Stromal cell of bone marrow (primary cell): ENCODE measurements around the gene KLHDC4.

ENCODE experiments used
- DNase-seq: peaks from one replicate; pipeline ENCODE4 v3.0.0-alpha.2; 2012; ENCODE audit warnings: low read depth

The KLHDC4 gene

DNA sequence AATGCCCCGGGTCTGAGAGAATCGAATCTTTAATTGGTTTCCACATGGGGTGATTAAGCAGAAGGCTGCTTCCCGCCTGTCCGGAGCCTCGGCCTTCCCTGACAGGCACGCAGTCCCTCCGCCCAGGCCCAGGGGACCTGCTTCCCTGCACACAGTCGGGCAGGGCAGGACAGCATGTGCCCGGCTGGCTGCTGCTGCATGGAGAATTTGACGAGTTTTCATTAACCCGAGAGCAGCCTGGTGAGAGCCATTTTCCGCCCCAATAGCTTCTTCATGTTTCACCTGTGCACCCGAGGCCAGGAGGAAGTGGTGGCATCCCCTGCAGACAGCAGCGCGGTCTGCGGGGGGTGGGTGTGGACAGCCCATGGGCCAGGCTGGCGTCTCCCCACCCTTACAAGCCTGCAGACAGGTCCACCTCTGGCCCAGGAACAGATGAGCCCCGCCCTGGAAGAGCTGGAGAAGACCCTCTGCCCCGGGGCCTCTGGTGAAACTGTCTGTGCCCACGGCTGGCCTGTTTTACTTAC, 67.0 kb downstream of the KLHDC4 start:
- no peak for DNase-seq

DNA sequence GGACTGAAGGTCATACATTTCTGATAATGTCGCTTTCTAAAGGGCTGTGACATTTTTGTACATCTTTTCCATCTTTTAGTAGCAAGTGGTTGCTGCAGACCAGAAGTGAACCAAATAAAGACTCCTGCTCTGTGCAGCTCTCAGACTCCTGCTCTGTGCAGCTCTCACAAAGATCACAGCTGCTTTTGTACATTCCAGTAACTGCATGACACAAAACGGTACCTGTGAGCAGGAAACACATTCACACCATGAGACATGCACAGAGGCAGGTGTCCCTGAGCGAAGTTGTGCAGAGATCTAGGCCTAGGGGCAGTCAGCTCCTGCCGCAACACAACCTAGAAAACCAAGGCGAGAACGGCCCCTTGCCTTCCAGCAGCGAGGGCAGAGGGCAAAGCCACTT, 67.5 kb downstream of the KLHDC4 start:
- DNase-seq: no peak

DNA sequence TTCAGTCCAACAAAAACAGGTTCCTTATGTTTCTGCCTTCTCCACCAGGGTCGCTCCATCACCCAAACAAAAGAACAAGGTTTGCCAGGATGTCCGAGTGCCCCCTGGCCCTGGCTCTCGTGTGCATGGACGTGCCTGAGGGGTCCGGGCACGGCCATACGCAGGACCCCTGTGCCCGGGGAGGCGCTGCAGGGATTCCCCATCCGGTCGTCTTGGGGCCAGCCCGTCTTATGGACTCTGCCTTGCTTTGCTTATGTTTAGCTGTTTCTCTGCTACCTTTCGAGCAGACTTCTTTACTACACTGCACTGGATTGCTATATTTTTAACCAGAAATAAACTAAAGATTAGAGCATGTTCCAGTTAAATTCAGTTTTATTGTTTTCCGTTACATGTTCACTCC, 68.0 kb downstream of the KLHDC4 start:
- DNase-seq: no peak

DNA sequence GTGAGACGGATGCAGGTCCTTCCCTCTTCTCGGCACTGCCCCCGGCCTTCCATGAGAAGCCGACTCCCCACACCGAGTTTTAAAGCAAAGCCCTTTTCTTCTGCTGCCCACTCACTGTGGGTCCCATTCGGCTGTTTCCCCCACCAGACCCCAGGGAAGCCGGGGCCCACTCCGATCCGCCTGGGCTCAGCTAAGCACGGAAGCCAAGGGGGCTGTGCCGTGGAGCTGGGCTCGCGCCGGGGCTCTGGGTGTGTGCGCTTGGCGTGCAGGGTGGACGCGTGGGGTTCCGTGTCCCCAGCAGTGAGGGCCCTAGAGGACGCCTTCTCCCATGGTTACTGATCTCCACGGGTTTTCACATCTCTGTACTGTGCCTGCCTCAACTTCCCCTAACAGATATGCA, 68.5 kb downstream of the KLHDC4 start:
- no peak for DNase-seq

DNA sequence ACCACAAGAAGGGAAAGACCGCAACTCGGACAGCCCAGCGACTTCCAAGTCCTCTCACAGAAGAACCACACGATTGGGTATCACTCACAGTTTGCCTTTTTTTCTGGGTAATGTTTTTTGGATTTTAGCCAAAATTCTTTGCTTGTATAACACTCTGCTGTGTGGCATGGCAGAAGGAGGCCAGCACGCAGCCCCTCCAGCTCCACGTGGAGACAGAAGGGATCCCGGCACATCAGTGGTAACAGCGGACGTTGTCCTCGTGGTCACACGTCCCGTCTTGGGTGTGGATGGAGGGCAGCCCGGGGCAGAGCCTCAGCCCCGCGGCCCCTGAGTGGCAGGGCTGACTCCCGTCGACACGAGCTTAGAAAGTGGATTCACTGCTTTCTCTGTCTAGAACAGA, 69.1 kb downstream of the KLHDC4 start:
- no peak for DNase-seq

- no peak for DNase-seq
These were observed 70.3 kb downstream of the KLHDC4 start for GRCh38 chr16:87695534-87695933.

- DNase-seq: no peak
These were observed 71.2 kb downstream of the KLHDC4 start for GRCh38 chr16:87694441-87695125.

- no peak for DNase-seq
These were observed 72.0 kb downstream of the KLHDC4 start for GRCh38 chr16:87693827-87694226.

DNA sequence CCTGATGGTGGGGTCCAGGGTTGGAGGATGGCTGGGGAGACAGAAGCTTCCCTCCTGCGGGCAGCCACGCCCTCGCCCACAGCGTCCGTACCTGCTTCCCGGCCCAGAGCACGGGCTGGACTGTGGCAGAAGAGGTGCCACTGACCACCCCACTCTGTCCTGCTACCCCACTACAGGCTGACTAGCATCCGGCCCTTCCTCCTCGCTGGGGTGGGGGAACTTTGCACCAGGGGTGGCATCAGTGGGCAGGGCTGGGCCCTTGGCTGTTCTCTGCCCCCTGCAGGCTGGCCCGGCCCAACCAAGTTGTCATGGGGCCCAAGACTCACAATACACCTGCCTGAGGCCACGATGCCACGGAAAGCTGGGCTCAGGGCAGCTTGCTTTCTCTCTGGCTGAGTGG, 73.0 kb downstream of the KLHDC4 start:
- DNase-seq: no peak

GRCh38 chr16:87692176-87692575, 73.6 kb downstream of the KLHDC4 start:
- DNase-seq: no peak

- DNase-seq: no peak
These were observed 74.1 kb downstream of the KLHDC4 start for GRCh38 chr16:87691686-87692079.

DNA sequence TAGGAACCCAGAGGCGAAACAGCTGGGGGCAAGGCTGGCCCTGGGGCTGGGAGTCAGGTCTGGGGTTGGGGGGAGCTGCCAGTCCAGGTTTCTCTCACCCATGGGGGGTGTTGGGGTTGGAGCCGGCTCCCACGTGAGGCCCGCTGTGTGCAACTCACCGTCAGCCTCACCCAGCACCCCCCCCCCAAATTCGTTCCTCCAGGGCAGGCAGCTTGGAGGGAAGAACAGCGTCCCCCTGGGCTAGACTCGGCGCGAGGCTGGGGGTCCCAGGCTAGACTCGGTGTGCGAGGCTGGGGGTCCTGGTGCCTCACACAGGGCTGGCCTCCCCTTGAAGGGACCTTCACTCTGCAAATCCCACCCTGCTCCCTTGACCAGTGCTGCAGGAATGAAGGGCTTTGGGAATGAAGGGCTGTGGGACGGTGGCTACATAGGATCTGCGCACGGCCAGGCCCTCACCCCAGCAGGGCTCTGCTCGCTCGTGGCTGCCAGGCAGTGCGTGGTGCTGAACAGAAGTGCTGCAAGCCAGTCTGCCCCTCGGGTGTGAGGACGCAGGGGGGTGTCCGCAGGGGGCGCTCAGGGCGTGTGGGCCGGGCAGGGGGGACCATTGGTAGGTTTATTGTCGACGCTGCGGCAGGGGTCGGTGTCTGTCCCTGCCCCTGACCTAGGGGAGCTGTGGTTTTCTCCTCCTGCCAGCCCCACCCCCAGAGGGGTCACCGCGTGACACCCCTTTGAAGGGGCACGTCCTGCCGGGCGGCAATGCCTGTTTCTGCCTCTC, 74.7 kb downstream of the KLHDC4 start:
- DNase-seq: no peak

GRCh38 chr16:87689956-87690465, 75.8 kb downstream of the KLHDC4 start:
- DNase-seq: no peak

- no peak for DNase-seq
These were observed 76.6 kb downstream of the KLHDC4 start for GRCh38 chr16:87688876-87689815.

GRCh38 chr16:87687998-87688529, 77.7 kb downstream of the KLHDC4 start:
- DNase-seq: no peak

GRCh38 chr16:87687126-87687910, 78.5 kb downstream of the KLHDC4 start:
- DNase-seq: no peak

GRCh38 chr16:87686697-87687096, 79.1 kb downstream of the KLHDC4 start:
- no peak for DNase-seq

DNA sequence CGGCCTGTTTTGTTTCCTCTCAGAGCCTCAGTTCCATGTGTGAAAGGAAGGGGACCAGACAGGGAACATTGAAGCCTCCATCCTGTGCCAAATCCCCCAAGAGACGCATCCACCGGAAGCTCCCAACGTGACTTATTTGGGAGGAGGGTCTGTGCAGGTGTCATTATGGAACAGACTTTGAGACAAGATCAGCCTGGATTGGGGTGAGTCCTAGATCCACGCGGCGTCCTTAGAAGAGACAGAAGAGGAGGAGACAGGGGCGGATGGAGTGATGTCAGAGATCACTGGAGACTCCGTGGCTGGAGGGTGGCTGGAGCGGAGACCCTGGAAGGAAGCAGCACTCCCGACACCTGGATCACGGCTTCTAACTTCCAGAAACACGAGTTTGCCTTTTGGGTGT, 80.0 kb downstream of the KLHDC4 start:
- DNase-seq: no peak

DNA sequence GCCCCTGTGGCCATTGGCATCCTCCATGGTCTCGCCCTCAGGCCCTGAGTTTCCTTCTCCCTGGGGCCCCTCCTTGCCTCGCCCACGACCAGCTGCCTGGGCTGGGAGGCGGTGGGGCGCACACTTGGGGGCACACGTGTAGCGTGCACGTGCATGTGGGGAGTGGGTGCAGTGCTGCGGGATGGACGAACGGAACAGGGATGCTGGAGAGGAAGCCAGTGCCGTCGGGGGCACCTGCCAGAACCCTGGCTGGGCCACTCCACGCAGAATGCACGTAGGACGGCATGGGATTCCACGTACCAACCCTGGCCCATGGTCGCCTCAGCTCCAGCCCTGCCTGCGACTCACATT, 80.4 kb downstream of the KLHDC4 start:
- DNase-seq: no peak

DNA sequence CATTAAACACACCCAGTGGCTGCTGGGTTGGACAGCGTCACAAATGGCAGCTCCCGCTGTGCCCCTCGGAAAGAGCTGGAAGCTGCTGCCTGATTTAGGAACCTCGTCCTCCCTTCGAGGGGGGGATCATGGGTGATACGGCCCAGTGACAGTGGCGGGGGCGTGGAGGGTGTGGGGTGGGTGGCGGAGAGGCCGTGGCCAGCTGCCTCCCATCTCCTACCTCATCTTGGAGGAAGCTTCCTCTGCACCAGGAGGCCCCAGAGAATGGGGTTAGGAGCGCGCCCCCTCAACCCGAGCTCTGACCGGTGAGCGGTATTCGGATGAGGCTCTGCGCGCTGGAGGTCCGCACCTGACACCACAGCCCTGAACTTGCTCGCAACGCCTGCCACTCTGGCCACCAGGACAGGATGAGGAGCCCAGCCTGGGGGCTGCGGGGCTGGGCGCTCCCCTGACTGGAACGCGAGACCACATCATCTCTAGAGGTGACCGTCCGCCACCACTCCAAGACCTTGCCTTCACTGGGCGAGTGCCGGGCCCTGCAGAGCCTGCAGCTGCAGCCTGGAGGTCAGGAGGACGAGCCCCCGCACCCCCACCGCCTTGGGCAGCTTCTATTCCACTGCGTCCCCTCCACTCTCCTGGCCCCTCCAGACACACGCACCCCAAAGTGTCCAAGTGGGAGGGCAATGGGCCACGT, 80.9 kb downstream of the KLHDC4 start:
- DNase-seq: no peak
